HCT116 (cell line): ENCODE measurements around the gene HILPDA. TPM values are rescaled to one million over a fixed set of nuclear protein-coding genes. Genes with fewer than 3 reads are reported as not detected.

ENCODE experiments used
- ATAC-seq: fragments of 200-7000 bp; cut with Tn5 transposase; 2 replicates; pipeline ENCODE4 v1.9.1; 2020; ENCODE audit warnings: mild to moderate bottlenecking, moderate library complexity
- Bru-seq: library from RNA; stranded (reverse); fragments of 400-500 nt; gene quantifications from one replicate; lab custom pipeline; 2021; lab: Mats Ljungman, UMichigan
- BruChase-seq, 2 experiments: library from RNA; stranded (reverse); fragments of 400-500 nt; gene quantifications; one replicate each; lab custom pipeline; 2021; lab: Mats Ljungman, UMichigan
- BruUV-seq: library from RNA; stranded (reverse); fragments of 400-500 nt; replicated peaks from 2 replicates; lab custom pipeline; 2021; lab: Mats Ljungman, UMichigan
- CTCF ChIA-PET: fragments of 300-600 bp; sonication (Branson Sonifier 250); formaldehyde crosslinking; loops from one replicate; lab custom pipeline; 2021; ENCODE audit warnings: antibody characterized with exemption; lab: Charles Lee
- POLR2A ChIA-PET: fragments of 300-600, 350-600 bp; sonication (Branson Sonifier 250); formaldehyde crosslinking; loops from one replicate; lab custom pipeline; 2021; ENCODE audit warnings: antibody characterized with exemption; lab: Charles Lee
- RAD21 ChIA-PET, 2 experiments: fragments of 300-600 bp; sonication (Branson Sonifier 250); formaldehyde crosslinking; loops; one replicate each; lab custom pipeline; 2023; ENCODE audit warnings: low total read pairs in 2 of 2; ENCODE audit not compliant: uncharacterized antibody in 2 of 2, unreplicated experiment in 2 of 2, low non-redundant PET in 1 of 2; lab: Charles Lee
- DNase-seq: peaks from one replicate; pipeline ENCODE4 v3.0.0-alpha.2; 2010; ENCODE audit warnings: low read depth, low spot score
- H2AFZ ChIP-seq: fragments of 200-600 bp; shearing (Covaris generic), sonication (generic); 2 replicates; pipeline ENCODE4 v1.6.1; 2017; ENCODE audit warnings: low read depth, mixed run types, mixed read lengths, antibody characterized with exemption, low read length; ENCODE audit not compliant: poor library complexity, severe bottlenecking
- H3K27ac ChIP-seq: 2 replicates; pipeline ENCODE4 v1.5.1; 2012; ENCODE audit warnings: low read depth, low read length
- H3K27me3 ChIP-seq: fragments of 200-600 bp; sonication (generic); 2 replicates; pipeline ENCODE4 v1.6.1; 2016; ENCODE audit warnings: mixed run types, low read length, mixed read lengths; ENCODE audit not compliant: insufficient read depth
- H3K36me3 ChIP-seq, 2 experiments: fragments of 200-500 bp in 1 of 2; fragments of 200-600 bp in 1 of 2; sonication (Bioruptor generic) in 1 of 2; sonication (generic) in 1 of 2; 2 replicates each; pipeline versions ENCODE4 v1.5.1 to v1.6.1; 2014 to 2016; ENCODE audit warnings: low read length in 2 of 2, inconsistent platforms in 1 of 2, mixed read lengths in 1 of 2, mixed run types in 1 of 2; ENCODE audit not compliant: insufficient read depth in 2 of 2, control insufficient read depth in 1 of 2
- H3K4me1 ChIP-seq, 2 experiments: fragments of 200-600 bp in 1 of 2; sonication (generic) in 1 of 2; 2 replicates each; pipeline versions ENCODE4 v1.5.1 to v1.6.1; 2012 to 2017; ENCODE audit warnings: low read length in 2 of 2, inconsistent platforms in 1 of 2, mild to moderate bottlenecking in 1 of 2, mixed read lengths in 1 of 2, mixed run types in 1 of 2, moderate library complexity in 1 of 2; ENCODE audit not compliant: insufficient read depth in 2 of 2, control insufficient read depth in 1 of 2
- H3K4me2 ChIP-seq: fragments of 200-600 bp; sonication (generic); 2 replicates; pipeline ENCODE4 v1.6.1; 2017; ENCODE audit warnings: mixed run types, low read length, mixed read lengths
- H3K4me3 ChIP-seq, 2 experiments: fragments of 200-600 bp in 1 of 2; sonication (generic) in 1 of 2; replicated peaks in 1 of 2; 2 replicates each; pipeline ENCODE4 v1.5.1; 2011 to 2016; ENCODE audit warnings: low read length in 2 of 2, control low read depth in 1 of 2, low read depth in 1 of 2, mild to moderate bottlenecking in 1 of 2, mixed read lengths in 1 of 2, mixed run types in 1 of 2
- H3K79me2 ChIP-seq: fragments of 200-600 bp; sonication (generic); 2 replicates; pipeline ENCODE4 v1.6.1; 2017; ENCODE audit warnings: mild to moderate bottlenecking, mixed run types, low read length, moderate library complexity, mixed read lengths; ENCODE audit not compliant: insufficient read depth
- H3K9ac ChIP-seq: fragments of 200-600 bp; sonication (generic); 2 replicates; pipeline ENCODE4 v1.6.1; 2016; ENCODE audit warnings: low read length, mixed read lengths
- H3K9me2 ChIP-seq: fragments of 200-600 bp; sonication (generic), shearing (Covaris generic); 2 replicates; pipeline ENCODE4 v1.6.1; 2017; ENCODE audit warnings: mixed run types, mild to moderate bottlenecking, moderate library complexity; ENCODE audit not compliant: insufficient read depth
- H3K9me3 ChIP-seq, 2 experiments: fragments of 200-500 bp in 1 of 2; fragments of 200-600 bp in 1 of 2; sonication (Bioruptor generic) in 1 of 2; sonication (generic) in 1 of 2; 2 replicates each; pipeline ENCODE4 v1.6.1; 2014 to 2017; ENCODE audit warnings: low read length in 2 of 2, mixed read lengths in 2 of 2, inconsistent platforms in 1 of 2, low read depth in 1 of 2, mild to moderate bottlenecking in 1 of 2, mixed run types in 1 of 2, moderate library complexity in 1 of 2; ENCODE audit not compliant: control insufficient read depth in 1 of 2, insufficient read depth in 1 of 2
- H4K20me1 ChIP-seq: fragments of 200-600 bp; sonication (generic), shearing (Covaris generic); 2 replicates; pipeline ENCODE4 v1.6.1; 2017; ENCODE audit warnings: mixed run types, mild to moderate bottlenecking, moderate library complexity; ENCODE audit not compliant: insufficient read depth
- CBX3 ChIP-seq: IDR thresholded peaks from 2 replicates; pipeline ENCODE4 v1.6.1; 2012; ENCODE audit warnings: low read depth
- CEBPB ChIP-seq: IDR thresholded peaks from 2 replicates; pipeline ENCODE4 v1.6.1; 2012; ENCODE audit warnings: low read depth
- CTCF ChIP-seq, 3 experiments: fragments of 200-600 bp in 1 of 3; sonication (generic) in 1 of 3; IDR thresholded peaks in 2 of 3; conservative IDR thresholded peaks in 1 of 3; 2 replicates each; pipeline ENCODE4 v1.5.1; 2012 to 2017; ENCODE audit warnings: low read depth in 2 of 3, low read length in 2 of 3, antibody characterized with exemption in 1 of 3, borderline replicate concordance in 1 of 3, control low read depth in 1 of 3, mild to moderate bottlenecking in 1 of 3, mixed read lengths in 1 of 3, mixed run types in 1 of 3, moderate library complexity in 1 of 3; ENCODE audit not compliant: insufficient read depth in 1 of 3
- EGR1 ChIP-seq: IDR thresholded peaks from 2 replicates; pipeline ENCODE4 v1.6.1; 2012; ENCODE audit warnings: low read depth
- EZH2 ChIP-seq: fragments of 200-600 bp; sonication (generic); IDR thresholded peaks from 2 replicates; pipeline ENCODE4 v1.6.1; 2017; ENCODE audit warnings: antibody characterized with exemption, mixed run types
- FOSL1 ChIP-seq: IDR thresholded peaks from 2 replicates; pipeline ENCODE4 v1.6.1; 2012; ENCODE audit warnings: low read depth
- JUND ChIP-seq: IDR thresholded peaks from 2 replicates; pipeline ENCODE4 v1.6.1; 2012
- MAX ChIP-seq: IDR thresholded peaks from 2 replicates; pipeline ENCODE4 v1.6.1; 2012
- POLR2A ChIP-seq: IDR thresholded peaks from 2 replicates; pipeline ENCODE4 v1.7.0; 2011; ENCODE audit warnings: borderline replicate concordance; ENCODE audit not compliant: insufficient read depth, insufficient read length; ENCODE audit errors: extremely low read depth
- POLR2AphosphoS5 ChIP-seq: IDR thresholded peaks from 2 replicates; pipeline ENCODE4 v1.6.1; 2011; ENCODE audit warnings: mild to moderate bottlenecking, low read depth, low read length, moderate library complexity
- RAD21 ChIP-seq: IDR thresholded peaks from 2 replicates; pipeline ENCODE4 v1.6.1; 2012; ENCODE audit warnings: low read depth, mild to moderate bottlenecking
- SIN3A ChIP-seq: IDR thresholded peaks from 2 replicates; pipeline ENCODE4 v1.6.1; 2012; ENCODE audit warnings: low read depth
- SP1 ChIP-seq: IDR thresholded peaks from 2 replicates; pipeline ENCODE4 v1.6.1; 2012; ENCODE audit warnings: low read depth
- SRF ChIP-seq: IDR thresholded peaks from 2 replicates; pipeline ENCODE4 v1.6.1; 2012; ENCODE audit warnings: low read depth
- TCF7L2 ChIP-seq: IDR thresholded peaks from 2 replicates; pipeline ENCODE4 v1.7.0; 2011; ENCODE audit warnings: borderline replicate concordance, inconsistent platforms; ENCODE audit not compliant: insufficient read depth, insufficient read length; ENCODE audit errors: extremely low read depth
- YY1 ChIP-seq: IDR thresholded peaks from 2 replicates; pipeline ENCODE4 v1.6.1; 2011; ENCODE audit warnings: low read length, low read depth, moderate library complexity, mild to moderate bottlenecking; ENCODE audit not compliant: insufficient replicate concordance; ENCODE audit errors: extremely low read depth
- ZFX ChIP-seq: fragments of 450-650 bp; IDR thresholded peaks from 2 replicates; pipeline ENCODE4 v1.6.1; 2017
- ZNF274 ChIP-seq: fragments of 200-500 bp; sonication (Bioruptor generic); IDR thresholded peaks from 2 replicates; pipeline ENCODE4 v1.6.1; 2014; ENCODE audit warnings: mild to moderate bottlenecking, low read depth, low read length, inconsistent platforms
- intact Hi-C: fragments of 100-400 bp; cut with micrococcal nuclease; formaldehyde crosslinking; loops from 2 replicates; pipeline ENCODE4 v1.10.0; 2022
- long read RNA-seq: library from polyadenylated mRNA; unstranded; transcript quantifications from one replicate; pipeline ENCODE4 v2.0.0, GENCODE V29; 2021; ENCODE audit not compliant: unreplicated experiment
- polyA plus RNA-seq: library from polyadenylated mRNA; unstranded; fragments of >200 nt; gene quantifications from 2 replicates; pipeline ENCODE4 v1.2.1, GENCODE V29; 2012; ENCODE audit warnings: missing spikeins
- total RNA-seq: library from RNA; stranded (reverse); gene quantifications from one replicate; pipeline ENCODE4 v1.2.1, GENCODE V29; 2021; ENCODE audit not compliant: unreplicated experiment
- TF ChIP-seq, protein P1 (sequence below): IDR thresholded peaks from 2 replicates; pipeline ENCODE4 v1.6.1; 2012; ENCODE audit warnings: low read depth
- TF ChIP-seq, protein P2 (sequence below): IDR thresholded peaks from 2 replicates; pipeline ENCODE4 v1.6.1; 2012

Gene HILPDA
- total RNA-seq = 32.8 TPM
- 42.3 and 45.2 TPM in 2 replicates for polyA plus RNA-seq
- Bru-seq, nascent RNA = percentile 92 among the genes with signal in this experiment
- BruChase-seq, experiment 1, labeled RNA remaining after a 6-hour chase = percentile 93 among the genes with signal in this experiment
- percentile 97 among the genes with signal in this experiment for BruChase-seq, experiment 2, labeled RNA remaining after a 2-hour chase
- long read RNA-seq, transcript HILPDA-201 (2 exons, 1,349 nt) = major isoform, 47 of 52 reads
- long read RNA-seq, partial matches to known transcripts = 0 of 52 reads
- long read RNA-seq, other reads (novel, unspliced or antisense) = 2 of 52 reads

DNA sequence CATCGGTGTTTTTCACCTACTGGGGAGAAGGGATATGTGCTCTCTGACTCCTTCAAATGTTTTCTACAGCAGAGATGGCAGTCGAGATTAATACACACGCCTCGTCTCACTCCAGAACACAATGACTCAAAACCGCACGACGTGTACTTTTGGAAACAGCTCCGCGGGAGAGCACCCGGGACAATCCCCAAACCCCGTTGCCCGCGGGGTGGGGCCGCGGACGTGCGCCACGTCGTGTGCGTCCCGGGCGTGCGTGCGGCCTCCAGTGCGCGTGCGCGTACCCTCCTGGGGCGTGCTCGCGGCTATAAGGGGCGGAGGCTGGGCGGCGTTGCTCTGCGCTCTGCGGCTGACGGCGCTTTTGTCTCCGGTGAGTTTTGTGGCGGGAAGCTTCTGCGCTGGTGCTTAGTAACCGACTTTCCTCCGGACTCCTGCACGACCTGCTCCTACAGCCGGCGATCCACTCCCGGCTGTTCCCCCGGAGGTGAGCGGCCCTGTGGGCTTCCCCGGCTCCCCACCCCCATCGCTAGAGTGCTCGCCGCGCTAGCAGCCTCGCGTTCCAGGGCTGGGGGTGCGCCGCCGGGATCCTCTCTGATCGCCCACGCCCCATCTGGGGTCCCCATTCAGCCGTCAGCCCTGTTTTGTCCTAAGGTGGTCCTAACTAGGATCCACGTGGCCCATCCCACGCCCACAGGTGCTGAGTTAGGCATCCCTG is at the start of gene HILPDA:
Gene HILPDA (plus strand): TSS at position 336 of the 712 bp plus-strand sequence. CDS start 1,391 bp downstream, outside the sequence.
- ATAC-seq = peak; percentile 92
- peaks cover 11 to 38% of the 10 kb centered on the region in 2 experiments for H3K4me1 ChIP-seq
- H3K9me3 ChIP-seq = no peaks in the 10 kb centered on the region
- RAD21 ChIA-PET = interaction anchor here in 1 of 2 experiments (1.3 kb wide), 1 partner anchor 29 kb away, joined by 3 read pairs; no protein-coding TSS in a partner anchor
- H3K4me2 ChIP-seq = peak within 1 kb of the TSS; percentile 83
- TF ChIP-seq POLR2A = peak; percentile 92
- TF ChIP-seq, protein P1, sequence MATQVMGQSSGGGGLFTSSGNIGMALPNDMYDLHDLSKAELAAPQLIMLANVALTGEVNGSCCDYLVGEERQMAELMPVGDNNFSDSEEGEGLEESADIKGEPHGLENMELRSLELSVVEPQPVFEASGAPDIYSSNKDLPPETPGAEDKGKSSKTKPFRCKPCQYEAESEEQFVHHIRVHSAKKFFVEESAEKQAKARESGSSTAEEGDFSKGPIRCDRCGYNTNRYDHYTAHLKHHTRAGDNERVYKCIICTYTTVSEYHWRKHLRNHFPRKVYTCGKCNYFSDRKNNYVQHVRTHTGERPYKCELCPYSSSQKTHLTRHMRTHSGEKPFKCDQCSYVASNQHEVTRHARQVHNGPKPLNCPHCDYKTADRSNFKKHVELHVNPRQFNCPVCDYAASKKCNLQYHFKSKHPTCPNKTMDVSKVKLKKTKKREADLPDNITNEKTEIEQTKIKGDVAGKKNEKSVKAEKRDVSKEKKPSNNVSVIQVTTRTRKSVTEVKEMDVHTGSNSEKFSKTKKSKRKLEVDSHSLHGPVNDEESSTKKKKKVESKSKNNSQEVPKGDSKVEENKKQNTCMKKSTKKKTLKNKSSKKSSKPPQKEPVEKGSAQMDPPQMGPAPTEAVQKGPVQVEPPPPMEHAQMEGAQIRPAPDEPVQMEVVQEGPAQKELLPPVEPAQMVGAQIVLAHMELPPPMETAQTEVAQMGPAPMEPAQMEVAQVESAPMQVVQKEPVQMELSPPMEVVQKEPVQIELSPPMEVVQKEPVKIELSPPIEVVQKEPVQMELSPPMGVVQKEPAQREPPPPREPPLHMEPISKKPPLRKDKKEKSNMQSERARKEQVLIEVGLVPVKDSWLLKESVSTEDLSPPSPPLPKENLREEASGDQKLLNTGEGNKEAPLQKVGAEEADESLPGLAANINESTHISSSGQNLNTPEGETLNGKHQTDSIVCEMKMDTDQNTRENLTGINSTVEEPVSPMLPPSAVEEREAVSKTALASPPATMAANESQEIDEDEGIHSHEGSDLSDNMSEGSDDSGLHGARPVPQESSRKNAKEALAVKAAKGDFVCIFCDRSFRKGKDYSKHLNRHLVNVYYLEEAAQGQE = no peak
- peak; percentile 84; the same call in 1 of the 2 replicates for TF ChIP-seq SIN3A
- TF ChIP-seq EGR1 = no peak
- TF ChIP-seq TCF7L2 = peak; percentile 51
- 0 out of 6 replicates have a peak, but pooled peaks of 1 of the 3 experiments have one; percentile 5 for TF ChIP-seq CTCF (IDR thresholded peaks at IDR 0.05 in 2 of 3, conservative IDR thresholded peaks at IDR 0.05 in 1 of 3; ENCODE audit: borderline replicate concordance in 1 of 3, insufficient read depth in 1 of 3, low read depth in 2 of 3, low read length in 2 of 3)
- TF ChIP-seq, protein P2, sequence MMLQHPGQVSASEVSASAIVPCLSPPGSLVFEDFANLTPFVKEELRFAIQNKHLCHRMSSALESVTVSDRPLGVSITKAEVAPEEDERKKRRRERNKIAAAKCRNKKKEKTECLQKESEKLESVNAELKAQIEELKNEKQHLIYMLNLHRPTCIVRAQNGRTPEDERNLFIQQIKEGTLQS = no peak
- peak; percentile 89; the same call in 1 of the 2 replicates for TF ChIP-seq MAX
- peak; percentile 96 for TF ChIP-seq POLR2AphosphoS5
- TF ChIP-seq SRF = no peak
- TF ChIP-seq CEBPB = no peak
- TF ChIP-seq RAD21 = no peak
- TF ChIP-seq FOSL1 = no peak
- TF ChIP-seq JUND = no peak
- no peak for TF ChIP-seq CBX3
- peak; percentile 61 for TF ChIP-seq YY1
- peak; percentile 45; the same call in 1 of the 2 replicates for TF ChIP-seq ZFX
- no peak for TF ChIP-seq EZH2
- no peak; the same call in 1 of the 2 replicates for TF ChIP-seq SP1
- TF ChIP-seq ZNF274 = no peak
- TF ChIP-seq, all 23 proteins: peak for 8
- intact Hi-C loops = no loop called here
- TSS peak; percentile 74 for BruUV-seq
- ChIA-PET CTCF (interaction anchor here (1.3 to 1.5 kb wide), 4 partner anchors 27 to 108 kb away, joined by 3 to 9 read pairs (median 6); no protein-coding TSS in a partner anchor), POLR2A (interaction anchor here (0.9 kb wide), 1 partner anchor 14 kb away, joined by 4 read pairs; no protein-coding TSS in a partner anchor)
- Histone ChIP-seq H3K4me3 (peak within 1 kb of the TSS; percentile 73 to 99), H3K79me2 (peaks cover 47% of the 10 kb centered on the region), H3K9me2 (no peaks in the 10 kb centered on the region), H3K9ac (peak within 1 kb of the TSS; percentile 95), H3K27me3 (0 out of 2 replicates have a peak, but pooled peaks cover 4% of the 10 kb centered on the region), H3K36me3 (peaks cover 4 to 20% of the 10 kb centered on the region in 2 experiments; a peak in 3 of 4 replicates), H3K27ac (peak within 1 kb of the TSS; percentile 83), H2AFZ (peak within 1 kb of the TSS; percentile 71), H4K20me1 (peaks cover 12% of the 10 kb centered on the region; the same call in 1 of the 2 replicates)
- peak; percentile 73 for DNase-seq
